H1 (cell line): ENCODE results near the gene ADAMTS13. TPM values are rescaled to one million over a fixed set of nuclear protein-coding genes. Genes with fewer than 3 reads are reported as not detected.
"Not testable (repeated sequence)": the region's sequence is repeated elsewhere in the genome, so short reads cannot be mapped to it uniquely, and the experiment has no call there.

ENCODE experiments used
- CTCF ChIA-PET: fragments of 300-600 bp; sonication (Branson Sonifier 250); formaldehyde crosslinking; loops from one replicate; lab custom pipeline; 2021; ENCODE audit not compliant: partially characterized antibody; lab: Charles Lee
- POLR2A ChIA-PET: fragments of 300-600 bp; sonication (Branson Sonifier 250); formaldehyde crosslinking; loops from one replicate; lab custom pipeline; 2021; ENCODE audit warnings: inconsistent platforms; ENCODE audit not compliant: partially characterized antibody; lab: Charles Lee
- DNase-seq, 2 experiments: peaks; one replicate each; pipeline versions ENCODE4 v3.0.0 to v3.0.0-alpha.2; 2010 to 2022; ENCODE audit warnings: low spot score in 2 of 2, low read depth in 1 of 2, mixed read lengths in 1 of 2
- FAIRE-seq: peaks from 2 replicates; lab custom pipeline; 2011; peaks lifted over from hg19 to GRCh38; lab: Jason Lieb, UNC
- H2AFZ ChIP-seq: 2 replicates; pipeline ENCODE4 v1.8.1; 2012; ENCODE audit warnings: low read length, inconsistent platforms
- H2AK5ac ChIP-seq: 2 replicates; pipeline ENCODE4 v1.6.1; 2013; ENCODE audit warnings: low read depth, low read length
- H2BK120ac ChIP-seq: replicated peaks from 2 replicates; pipeline ENCODE3; 2013; ENCODE audit warnings: low read depth, low read length, inconsistent platforms
- H2BK12ac ChIP-seq: 2 replicates; pipeline ENCODE4 v1.6.1; 2013; ENCODE audit warnings: low read depth, low read length
- H2BK15ac ChIP-seq: 2 replicates; pipeline ENCODE4 v1.6.1; 2013; ENCODE audit warnings: low read length
- H2BK20ac ChIP-seq: 2 replicates; pipeline ENCODE4 v1.6.1; 2013; ENCODE audit warnings: low read length
- H2BK5ac ChIP-seq: 2 replicates; pipeline ENCODE4 v1.6.1; 2013; ENCODE audit warnings: low read depth, low read length
- H3K14ac ChIP-seq: 2 replicates; pipeline ENCODE4 v1.6.1; 2013; ENCODE audit warnings: inconsistent platforms; ENCODE audit not compliant: insufficient read length
- H3K18ac ChIP-seq: 2 replicates; pipeline ENCODE4 v1.6.1; 2013; ENCODE audit warnings: low read length; ENCODE audit errors: extremely low read depth
- H3K23ac ChIP-seq: 2 replicates; pipeline ENCODE4 v1.6.1; 2013; ENCODE audit warnings: inconsistent platforms; ENCODE audit not compliant: insufficient read length
- H3K23me2 ChIP-seq: 2 replicates; pipeline ENCODE4 v1.6.1; 2013; ENCODE audit warnings: low read depth, low read length
- H3K27ac ChIP-seq: 2 replicates; pipeline ENCODE4 v1.6.1; 2011; ENCODE audit warnings: low read depth, low read length, inconsistent platforms
- H3K27me3 ChIP-seq, 4 experiments: replicated peaks in 1 of 4; 1 replicate in 1 of 4; 2 replicates in 3 of 4; pipeline versions ENCODE4 v1.6.1 to v1.8.1; 2011 to 2013; ENCODE audit warnings: low read length in 3 of 4, mild to moderate bottlenecking in 3 of 4, inconsistent platforms in 2 of 4, mixed read lengths in 2 of 4, moderate library complexity in 1 of 4; ENCODE audit not compliant: control insufficient read depth in 3 of 4, insufficient read depth in 3 of 4; ENCODE audit errors: extremely low read depth in 1 of 4
- H3K36me3 ChIP-seq, 4 experiments: 2 replicates each; pipeline versions ENCODE4 v1.6.1 to v1.8.1; 2011 to 2013; ENCODE audit warnings: mild to moderate bottlenecking in 4 of 4, low read length in 3 of 4, moderate library complexity in 2 of 4, control low read depth in 1 of 4, inconsistent platforms in 1 of 4; ENCODE audit not compliant: insufficient read depth in 4 of 4, control insufficient read depth in 2 of 4
- H3K4ac ChIP-seq: replicated peaks from 2 replicates; pipeline ENCODE3; 2013; ENCODE audit warnings: low read length, low read depth, mixed read lengths, inconsistent platforms; ENCODE audit not compliant: insufficient read length
- H3K4me1 ChIP-seq, 4 experiments: replicated peaks in 1 of 4; 1 replicate in 1 of 4; 2 replicates in 3 of 4; pipeline versions ENCODE4 v1.6.1 to v1.8.1; 2011 to 2013; ENCODE audit warnings: low read length in 3 of 4, inconsistent platforms in 2 of 4, mixed read lengths in 1 of 4; ENCODE audit not compliant: insufficient read depth in 4 of 4, control insufficient read depth in 3 of 4
- H3K4me2 ChIP-seq, 2 experiments: 2 replicates each; pipeline versions ENCODE4 v1.6.1 to v1.8.1; 2011 to 2013; ENCODE audit warnings: low read depth in 2 of 2, low read length in 2 of 2, control low read depth in 1 of 2, inconsistent platforms in 1 of 2, mild to moderate bottlenecking in 1 of 2; ENCODE audit not compliant: insufficient read depth in 1 of 2
- H3K4me3 ChIP-seq, 4 experiments: fragments of 200-600, 300-600 bp in 1 of 4; sonication (generic), shearing (Covaris generic), sonication (Bioruptor Twin) in 1 of 4; 2 replicates each; pipeline versions ENCODE4 v1.5.1 to v1.8.1; 2011 to 2016; ENCODE audit warnings: low read length in 4 of 4, low read depth in 3 of 4, control low read depth in 2 of 4, inconsistent platforms in 2 of 4, mild to moderate bottlenecking in 2 of 4, mixed read lengths in 1 of 4, moderate library complexity in 1 of 4; ENCODE audit not compliant: insufficient read depth in 2 of 4; ENCODE audit errors: extremely low read depth in 1 of 4
- H3K56ac ChIP-seq: replicated peaks from 2 replicates; pipeline ENCODE3; 2013; ENCODE audit warnings: low read depth, mild to moderate bottlenecking, mixed read lengths, low read length, inconsistent platforms; ENCODE audit not compliant: insufficient read length
- H3K79me1 ChIP-seq: 2 replicates; pipeline ENCODE4 v1.6.1; 2013; ENCODE audit warnings: low read depth, low read length, control low read depth
- H3K79me2 ChIP-seq, 2 experiments: 2 replicates each; pipeline versions ENCODE4 v1.6.1 to v1.8.1; 2012 to 2013; ENCODE audit warnings: low read length in 2 of 2, mild to moderate bottlenecking in 2 of 2, inconsistent platforms in 1 of 2; ENCODE audit not compliant: insufficient read depth in 2 of 2, control insufficient read depth in 1 of 2
- H3K9ac ChIP-seq, 4 experiments: replicated peaks in 1 of 4; 1 replicate in 1 of 4; 2 replicates in 3 of 4; pipeline versions ENCODE4 v1.6.1 to v1.8.1; 2011 to 2013; ENCODE audit warnings: low read depth in 3 of 4, low read length in 3 of 4, control low read depth in 2 of 4, mild to moderate bottlenecking in 2 of 4, moderate library complexity in 2 of 4, inconsistent platforms in 1 of 4; ENCODE audit errors: extremely low read depth in 1 of 4
- H3K9me3 ChIP-seq, 2 experiments: 2 replicates each; pipeline versions ENCODE4 v1.6.1 to v1.8.1; 2012 to 2013; ENCODE audit warnings: mild to moderate bottlenecking in 2 of 2, moderate library complexity in 2 of 2, control low read depth in 1 of 2, inconsistent platforms in 1 of 2, low read depth in 1 of 2, low read length in 1 of 2, mixed read lengths in 1 of 2; ENCODE audit not compliant: insufficient read depth in 2 of 2
- H4K20me1 ChIP-seq, 2 experiments: replicated peaks in 1 of 2; 2 replicates each; pipeline versions ENCODE3 to v1.8.1; 2011 to 2013; ENCODE audit warnings: inconsistent platforms in 2 of 2, low read length in 2 of 2, mild to moderate bottlenecking in 1 of 2; ENCODE audit not compliant: insufficient read depth in 2 of 2, control insufficient read depth in 1 of 2
- H4K5ac ChIP-seq: 2 replicates; pipeline ENCODE4 v1.6.1; 2013; ENCODE audit warnings: low read length, low read depth, mixed read lengths, inconsistent platforms; ENCODE audit not compliant: insufficient read length
- H4K8ac ChIP-seq: 2 replicates; pipeline ENCODE4 v1.8.0; 2013; ENCODE audit warnings: mild to moderate bottlenecking, moderate library complexity, low read length, inconsistent platforms; ENCODE audit not compliant: insufficient read depth; ENCODE audit errors: extremely low read depth
- H4K91ac ChIP-seq: replicated peaks from 2 replicates; pipeline ENCODE3; 2013; ENCODE audit warnings: low read length, mixed read lengths, inconsistent platforms; ENCODE audit not compliant: insufficient read length
- CBX8 ChIP-seq: fragments of 300-800, 300-1000 bp; sonication (generic); IDR thresholded peaks from 2 replicates; pipeline ENCODE4 v1.7.1; 2016; ENCODE audit warnings: low read depth, low read length, borderline replicate concordance
- HDAC2 ChIP-seq, 2 experiments: fragments of 300-600 bp in 1 of 2; sonication (generic) in 1 of 2; IDR thresholded peaks; 2 replicates each; pipeline ENCODE4 v1.6.1; 2011 to 2012; ENCODE audit warnings: low read depth in 2 of 2, low read length in 2 of 2, mild to moderate bottlenecking in 2 of 2, moderate library complexity in 2 of 2, borderline replicate concordance in 1 of 2, inconsistent platforms in 1 of 2
- WGBS, 2 experiments: shearing (Covaris generic) in 1 of 2; methylation state at CpG; one replicate each; pipeline versions ENCODE4 v1.1.6 to v1.1.7; 2013 to 2015; ENCODE audit warnings: low lambda C conversion rate in 2 of 2, mixed read lengths in 2 of 2, inconsistent platforms in 1 of 2, low coverage in 1 of 2, missing lambda C conversion rate in 1 of 2; ENCODE audit not compliant: insufficient replicate concordance in 2 of 2, insufficient coverage in 1 of 2, insufficient read length in 1 of 2; ENCODE audit errors: extremely low coverage in 1 of 2, missing lambda C conversion rate in 1 of 2; 5-methylcytosine and 5-hydroxymethylcytosine counted together
- polyA plus RNA-seq, 7 experiments: library from polyadenylated mRNA; depleted of rRNA in 3 of 7; stranded (reverse) in 5 of 7; unstranded in 2 of 7; fragments of >200 nt in 5 of 7; fragments of 200-250 nt in 2 of 7; gene quantifications; 1 replicate in 5 of 7; 2 replicates in 1 of 7; 4 replicates in 1 of 7; pipeline versions ENCODE4 v1.2.1 to v1.2.3, GENCODE V29; 2011 to 2013; ENCODE audit warnings: missing spikeins in 2 of 7, mixed read lengths in 2 of 7
- total RNA-seq: library from RNA; stranded (reverse); fragmentation: NEBNext Ultra II Directional; extraction: Animal tissue kit (Norgen Biotek cat#: 25700); gene quantifications from 2 replicates; pipeline ENCODE4 v1.2.1, GENCODE V29; 2021
- TF ChIP-seq, protein P1 (sequence below): IDR thresholded peaks from 2 replicates; pipeline ENCODE4 v1.6.1; 2012; ENCODE audit warnings: inconsistent platforms
- TF ChIP-seq, protein P2 (sequence below): IDR thresholded peaks from 2 replicates; pipeline ENCODE4 v1.6.1; 2012; ENCODE audit warnings: low read length, inconsistent platforms

Gene ADAMTS13
- total and polyA plus RNA-seq, 2 of the 8 experiments (the other 6 are each of a cell fraction or from before 2014, with no cell fraction given), result 4.4 to 5.8 TPM

DNA sequence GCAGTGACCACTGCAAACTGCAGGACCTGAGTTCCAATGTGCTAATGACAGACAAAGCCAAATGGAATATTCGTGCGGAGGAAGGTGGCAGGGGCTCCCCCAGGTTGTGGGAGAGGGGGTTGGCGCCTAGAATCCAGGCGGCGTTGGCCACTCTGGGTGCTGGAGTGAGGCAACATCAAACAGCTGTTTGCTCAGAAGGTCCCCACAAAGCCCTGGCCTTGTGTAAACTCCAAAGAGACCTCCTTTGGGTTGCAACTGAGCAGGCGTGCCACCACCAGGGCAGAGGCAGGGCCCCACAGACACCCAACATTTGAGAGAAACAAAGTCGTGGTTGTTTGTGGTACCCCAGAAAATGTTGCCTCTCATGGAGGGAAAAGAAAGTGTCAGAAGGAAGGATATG lies 31.5 kb upstream of the ADAMTS13 start (continued):
- TF ChIP-seq, protein P1, sequence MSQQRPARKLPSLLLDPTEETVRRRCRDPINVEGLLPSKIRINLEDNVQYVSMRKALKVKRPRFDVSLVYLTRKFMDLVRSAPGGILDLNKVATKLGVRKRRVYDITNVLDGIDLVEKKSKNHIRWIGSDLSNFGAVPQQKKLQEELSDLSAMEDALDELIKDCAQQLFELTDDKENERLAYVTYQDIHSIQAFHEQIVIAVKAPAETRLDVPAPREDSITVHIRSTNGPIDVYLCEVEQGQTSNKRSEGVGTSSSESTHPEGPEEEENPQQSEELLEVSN, result no peak
- TF ChIP-seq, protein P2, sequence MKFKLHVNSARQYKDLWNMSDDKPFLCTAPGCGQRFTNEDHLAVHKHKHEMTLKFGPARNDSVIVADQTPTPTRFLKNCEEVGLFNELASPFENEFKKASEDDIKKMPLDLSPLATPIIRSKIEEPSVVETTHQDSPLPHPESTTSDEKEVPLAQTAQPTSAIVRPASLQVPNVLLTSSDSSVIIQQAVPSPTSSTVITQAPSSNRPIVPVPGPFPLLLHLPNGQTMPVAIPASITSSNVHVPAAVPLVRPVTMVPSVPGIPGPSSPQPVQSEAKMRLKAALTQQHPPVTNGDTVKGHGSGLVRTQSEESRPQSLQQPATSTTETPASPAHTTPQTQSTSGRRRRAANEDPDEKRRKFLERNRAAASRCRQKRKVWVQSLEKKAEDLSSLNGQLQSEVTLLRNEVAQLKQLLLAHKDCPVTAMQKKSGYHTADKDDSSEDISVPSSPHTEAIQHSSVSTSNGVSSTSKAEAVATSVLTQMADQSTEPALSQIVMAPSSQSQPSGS, result no peak
- no peak for TF ChIP-seq HDAC2 (IDR thresholded peaks at IDR 0.05; ENCODE audit: borderline replicate concordance in 1 of 2, low read depth in 2 of 2, low read length in 2 of 2)
- no peak for TF ChIP-seq CBX8

DNA sequence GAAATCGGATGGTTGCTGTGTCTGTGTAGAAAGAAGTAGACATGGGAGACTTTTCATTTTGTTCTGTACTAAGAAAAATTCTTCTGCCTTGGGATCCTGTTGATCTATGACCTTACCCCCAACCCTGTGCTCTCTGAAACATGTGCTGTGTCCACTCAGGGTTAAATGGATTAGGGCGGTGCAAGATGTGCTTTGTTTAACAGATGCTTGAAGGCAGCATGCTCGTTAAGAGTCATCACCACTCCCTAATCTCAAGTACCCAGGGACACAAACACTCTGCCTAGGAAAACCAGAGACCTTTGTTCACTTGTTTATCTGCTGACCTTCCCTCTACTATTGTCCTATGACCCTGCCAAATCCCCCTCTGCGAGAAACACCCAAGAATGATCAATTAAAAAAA lies 30.7 kb upstream of the ADAMTS13 start:
- H3K23ac ChIP-seq, CTCF ChIA-PET: not testable (repeated sequence)

More for the DNA sequence above, 30.7 kb upstream of the ADAMTS13 start:
- H2AFZ ChIP-seq, H4K20me1 ChIP-seq, H3K9ac ChIP-seq, H2BK20ac ChIP-seq, POLR2A ChIA-PET, H3K27me3 ChIP-seq, H2BK12ac ChIP-seq, H4K5ac ChIP-seq, H3K18ac ChIP-seq, H4K8ac ChIP-seq, H3K14ac ChIP-seq, H3K4me2 ChIP-seq, H3K27ac ChIP-seq, H2BK15ac ChIP-seq, H3K36me3 ChIP-seq, H3K4me3 ChIP-seq, H4K91ac ChIP-seq, H3K79me2 ChIP-seq, H3K4me1 ChIP-seq, DNase-seq, H3K56ac ChIP-seq, FAIRE-seq, H3K9me3 ChIP-seq, H2BK120ac ChIP-seq, H3K4ac ChIP-seq, H3K79me1 ChIP-seq, H2AK5ac ChIP-seq, H2BK5ac ChIP-seq: not testable (repeated sequence)
- WGBS, 2 experiments, result 91% methylated on average over 2 of the region's 4 CpGs; no CpG with 5 or more reads in 1 of the 2 experiments
- peaks cover 12% of the 10 kb centered on the region; the same call in 1 of the 2 replicates for H3K23me2 ChIP-seq
